Osteoblast (primary cell): ENCODE results near the gene CD6. TPM values are rescaled to one million over a fixed set of nuclear protein-coding genes. Genes with fewer than 3 reads are reported as not detected.

Experiments used
- DNase-seq: peaks from one replicate; pipeline ENCODE4 v3.0.0; 2011; ENCODE audit warnings: low spot score, mixed read lengths; ENCODE audit not compliant: insufficient read length; ENCODE audit errors: missing footprints
- H2AFZ ChIP-seq: 2 replicates; pipeline ENCODE4 v1.6.0; 2011; ENCODE audit warnings: mild to moderate bottlenecking, low read length
- H3K27ac ChIP-seq: 2 replicates; pipeline ENCODE4 v1.5.1; 2011; ENCODE audit warnings: mild to moderate bottlenecking, low read depth, low read length, moderate library complexity
- H3K27me3 ChIP-seq: 2 replicates; pipeline ENCODE4 v1.6.0; 2012; ENCODE audit warnings: mild to moderate bottlenecking, control low read depth, inconsistent platforms, low read length, moderate library complexity; ENCODE audit not compliant: insufficient read depth
- H3K36me3 ChIP-seq: 2 replicates; pipeline ENCODE4 v1.5.1; 2011; ENCODE audit warnings: mild to moderate bottlenecking, low read length, control low read depth, moderate library complexity; ENCODE audit not compliant: insufficient read depth
- H3K4me1 ChIP-seq: 2 replicates; pipeline ENCODE4 v1.5.1; 2011; ENCODE audit warnings: mild to moderate bottlenecking, low read length, control low read depth, moderate library complexity; ENCODE audit not compliant: insufficient read depth
- H3K4me2 ChIP-seq: 2 replicates; pipeline ENCODE4 v1.6.0; 2011; ENCODE audit warnings: mild to moderate bottlenecking, low read length; ENCODE audit not compliant: insufficient read depth
- H3K4me3 ChIP-seq: fragments of 200-600 bp; sonication (generic); 3 replicates; pipeline ENCODE4 v1.5.1; 2012; ENCODE audit warnings: mild to moderate bottlenecking, low read length, inconsistent platforms; ENCODE audit not compliant: insufficient read depth
- H3K79me2 ChIP-seq: 2 replicates; pipeline ENCODE4 v1.6.0; 2012; ENCODE audit warnings: mild to moderate bottlenecking, low read length, control low read depth, inconsistent platforms; ENCODE audit not compliant: insufficient read depth
- H3K9me3 ChIP-seq: 2 replicates; pipeline ENCODE4 v1.5.1; 2011; ENCODE audit warnings: low read depth, low read length, control low read depth
- H4K20me1 ChIP-seq: 2 replicates; pipeline ENCODE4 v1.6.0; 2012; ENCODE audit warnings: mild to moderate bottlenecking, low read length, control low read depth; ENCODE audit not compliant: insufficient read depth
- CTCF ChIP-seq: IDR thresholded peaks from 2 replicates; pipeline ENCODE4 v1.5.1; 2011; ENCODE audit warnings: mild to moderate bottlenecking, low read depth, low read length, moderate library complexity; ENCODE audit errors: extremely low read depth
- total RNA-seq: library from RNA; depleted of rRNA; stranded (reverse); fragments of >200 nt; gene quantifications from 2 replicates; pipeline ENCODE4 v1.2.3, GENCODE V29; 2012

Gene CD6
- total RNA-seq, 1 donor = not detected

GRCh38 chr11:61054927-61055562 is 83.6 kb downstream of the CD6 start:
- Histone ChIP-seq H3K9me3 (no peaks in the 10 kb centered on the region), H3K4me2 (no peak overlapping the region), H3K79me2 (no peaks in the 10 kb centered on the region), H2AFZ (no peak overlapping the region), H3K36me3 (no peaks in the 10 kb centered on the region), H3K27ac (no peak overlapping the region), H3K4me1 (no peaks in the 10 kb centered on the region), H3K4me3 (no peak overlapping the region), H4K20me1 (no peaks in the 10 kb centered on the region), H3K27me3 (peaks cover 6% of the 10 kb centered on the region)
- TF ChIP-seq CTCF = no peak
- DNase-seq = no peak

- H3K27me3 ChIP-seq = peaks cover 6% of the 10 kb centered on the region
- H4K20me1 ChIP-seq = no peaks in the 10 kb centered on the region
- H3K27ac ChIP-seq = no peak overlapping the region
- H3K36me3 ChIP-seq = no peaks in the 10 kb centered on the region
- DNase-seq = no peak
- H3K4me3 ChIP-seq = no peak overlapping the region
- no peak for TF ChIP-seq CTCF
- no peaks in the 10 kb centered on the region for H3K79me2 ChIP-seq
- no peak overlapping the region for H2AFZ ChIP-seq
- H3K4me2 ChIP-seq = no peak overlapping the region
- no peaks in the 10 kb centered on the region for H3K9me3 ChIP-seq
- peaks cover 1% of the 10 kb centered on the region for H3K4me1 ChIP-seq
Observed at GRCh38 chr11:61055776-61056175, 84.3 kb downstream of the CD6 start.

- Histone ChIP-seq H3K27me3 (peaks cover 6% of the 10 kb centered on the region), H3K4me2 (no peak overlapping the region), H3K79me2 (no peaks in the 10 kb centered on the region), H2AFZ (no peak overlapping the region), H3K36me3 (no peaks in the 10 kb centered on the region), H3K4me1 (peaks cover 6% of the 10 kb centered on the region), H3K9me3 (no peaks in the 10 kb centered on the region), H3K4me3 (no peak overlapping the region), H4K20me1 (no peaks in the 10 kb centered on the region), H3K27ac (no peak overlapping the region)
- no peak for TF ChIP-seq CTCF
- DNase-seq = no peak
Observed at GRCh38 chr11:61056571-61056970, 85.1 kb downstream of the CD6 start.

- Histone ChIP-seq H3K4me1 (peaks cover 6% of the 10 kb centered on the region), H3K4me2 (no peak overlapping the region), H3K9me3 (no peaks in the 10 kb centered on the region), H3K27ac (no peak overlapping the region), H3K27me3 (peaks cover 6% of the 10 kb centered on the region), H3K79me2 (no peaks in the 10 kb centered on the region), H3K36me3 (no peaks in the 10 kb centered on the region), H2AFZ (no peak overlapping the region), H3K4me3 (no peak overlapping the region), H4K20me1 (no peaks in the 10 kb centered on the region)
- TF ChIP-seq CTCF = no peak
- DNase-seq = no peak
Observed at GRCh38 chr11:61056981-61057380, 85.5 kb downstream of the CD6 start.
